BJ (cell line): ENCODE results near the gene GTF2A1. TPM values are rescaled to one million over a fixed set of nuclear protein-coding genes. Genes with fewer than 3 reads are reported as not detected.

ENCODE experiments used
- CTCF ChIA-PET: fragments of 350-600 bp; formaldehyde crosslinking; extraction: SDS; loops from one replicate; lab custom pipeline; 2021; ENCODE audit warnings: antibody characterized with exemption, inconsistent platforms; lab: Yijun Ruan, JAX
- POLR2A ChIA-PET: fragments of 300-600 bp; sonication (Branson Sonifier 250); formaldehyde crosslinking; extraction: SDS; loops from one replicate; lab custom pipeline; 2021; ENCODE audit warnings: antibody characterized with exemption; lab: Charles Lee
- DNase-seq: peaks from one replicate; pipeline ENCODE4 v3.0.0-alpha.2; 2011; ENCODE audit warnings: low read depth
- H3K27me3 ChIP-seq: 2 replicates; pipeline ENCODE4 v1.6.0; 2011; ENCODE audit warnings: low read length; ENCODE audit not compliant: control insufficient read depth, insufficient read depth
- H3K36me3 ChIP-seq: 2 replicates; pipeline ENCODE4 v1.5.1; 2011; ENCODE audit warnings: low read length; ENCODE audit not compliant: control insufficient read depth, insufficient read depth
- H3K4me3 ChIP-seq: 2 replicates; pipeline ENCODE4 v1.5.1; 2011; ENCODE audit warnings: low read depth, mild to moderate bottlenecking, control low read depth, low read length
- CTCF ChIP-seq: IDR thresholded peaks from 2 replicates; pipeline ENCODE4 v1.5.1; 2011; ENCODE audit warnings: low read depth, mild to moderate bottlenecking, control low read depth, inconsistent platforms, low read length, moderate library complexity; ENCODE audit not compliant: insufficient read depth
- polyA plus RNA-seq: library from polyadenylated mRNA; depleted of rRNA; stranded (reverse); fragments of >200 nt; gene quantifications from 2 replicates; pipeline ENCODE4 v1.2.3, GENCODE V29; 2011

GTF2A1 gene
- polyA plus RNA-seq, 1 experiment, result 25.7 TPM

GRCh38 chr14:81157431-81157830 is 63.3 kb downstream of the GTF2A1 start:
- no peak for DNase-seq
- H3K4me3 ChIP-seq, result no peak overlapping the region
- no peaks in the 10 kb centered on the region for H3K36me3 ChIP-seq
- TF ChIP-seq CTCF, result no peak
- ChIA-PET CTCF (no interaction called here), POLR2A (no interaction called here)
- H3K27me3 ChIP-seq, result no peaks in the 10 kb centered on the region

GRCh38 chr14:81153187-81153586 is 67.6 kb downstream of the GTF2A1 start:
- POLR2A ChIA-PET, result no interaction called here
- Histone ChIP-seq H3K4me3 (no peak overlapping the region), H3K27me3 (no peaks in the 10 kb centered on the region), H3K36me3 (no peaks in the 10 kb centered on the region)
- TF ChIP-seq CTCF, result no peak
- DNase-seq, result no peak
- CTCF ChIA-PET, result no interaction called here

GRCh38 chr14:81148635-81149034 is 72.1 kb downstream of the GTF2A1 start:
- CTCF ChIA-PET, result interaction anchor here (1.2 to 1.7 kb wide), 3 partner anchors 12 to 21 kb away, joined by 3 to 6 read pairs (median 3); no protein-coding TSS in a partner anchor
- DNase-seq, result no peak
- POLR2A ChIA-PET, result no interaction called here
- no peak for TF ChIP-seq CTCF
- Histone ChIP-seq H3K4me3 (no peak overlapping the region), H3K27me3 (no peaks in the 10 kb centered on the region), H3K36me3 (no peaks in the 10 kb centered on the region)

GRCh38 chr14:81147140-81147897 is 73.4 kb downstream of the GTF2A1 start:
- ChIA-PET POLR2A (no interaction called here), CTCF (interaction anchor here (0.8 kb wide), 1 partner anchor 23 kb away, joined by 3 read pairs; no protein-coding TSS in a partner anchor)
- Histone ChIP-seq H3K4me3 (no peak overlapping the region), H3K27me3 (no peaks in the 10 kb centered on the region), H3K36me3 (no peaks in the 10 kb centered on the region)
- no peak for DNase-seq
- TF ChIP-seq CTCF, result no peak

GRCh38 chr14:81144824-81145603 is 75.7 kb downstream of the GTF2A1 start:
- Histone ChIP-seq H3K36me3 (no peaks in the 10 kb centered on the region), H3K4me3 (no peak overlapping the region), H3K27me3 (no peaks in the 10 kb centered on the region)
- ChIA-PET POLR2A (no interaction called here), CTCF (no interaction called here)
- DNase-seq, result no peak
- TF ChIP-seq CTCF, result no peak
